ENCODE results near the gene ZDHHC11B. TPM values are rescaled to one million over a fixed set of nuclear protein-coding genes. Genes with fewer than 3 reads are reported as not detected.
"Not testable (repeated sequence)": the region's sequence is repeated elsewhere in the genome, so short reads cannot be mapped to it uniquely, and the experiment has no call there.

ZDHHC11B gene
- total RNA-seq, 1 donor: under 0.01 TPM

GRCh38 chr5:723865-724264, 60.7 kb downstream of the ZDHHC11B start:
- DNase-seq (ENCODE audit: low read depth); H3K4me3 ChIP-seq (ENCODE audit: low read depth, low read length): not testable (repeated sequence)

- DNase-seq (ENCODE audit: low read depth); H3K4me3 ChIP-seq (ENCODE audit: low read depth, low read length): not testable (repeated sequence)
Measured at GRCh38 chr5:723309-723708, 61.2 kb downstream of the ZDHHC11B start.

DNA sequence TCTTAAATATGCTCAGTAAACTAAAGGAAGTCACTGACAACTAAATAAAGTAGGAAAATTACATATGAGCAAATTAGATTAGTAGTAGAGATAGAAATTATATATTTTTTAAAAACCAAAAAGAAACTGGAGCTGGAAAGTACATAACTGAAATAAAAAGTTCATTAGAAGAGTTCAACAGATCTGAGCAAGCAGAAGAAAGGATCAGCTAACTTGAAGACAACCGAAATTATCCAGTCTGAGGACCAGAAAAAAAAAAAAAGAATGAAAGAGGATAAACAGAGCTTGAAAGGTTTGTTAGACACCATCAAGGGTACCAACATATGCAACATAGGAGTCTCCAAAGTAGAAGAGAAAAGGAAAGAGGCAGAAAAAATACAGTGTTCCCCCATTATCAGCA, 65.2 kb downstream of the ZDHHC11B start:
- DNase-seq (ENCODE audit: low read depth); H3K4me3 ChIP-seq (ENCODE audit: low read depth, low read length): not testable (repeated sequence)

DNA sequence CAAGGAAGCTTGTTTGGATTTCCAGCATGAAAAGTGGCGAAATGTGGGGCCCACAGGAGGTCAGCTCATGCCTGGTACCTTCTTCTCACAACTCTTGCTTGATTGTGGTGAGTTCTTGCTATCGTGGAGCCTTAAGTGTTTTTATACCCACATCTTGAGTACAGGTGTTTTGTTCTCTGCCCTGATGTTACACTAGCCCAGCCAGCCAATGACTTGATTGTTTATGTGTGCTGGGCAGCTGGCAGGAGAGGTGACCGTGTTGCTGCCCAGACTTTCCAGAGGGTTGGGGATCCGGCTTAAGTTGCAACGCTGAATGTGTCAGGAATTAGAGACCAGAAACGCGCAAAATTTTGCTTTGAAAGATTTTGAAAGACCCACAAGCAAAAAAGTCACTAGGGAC, 67.4 kb downstream of the ZDHHC11B start:
- no peak for DNase-seq (ENCODE audit: low read depth)
- H3K4me3 ChIP-seq (ENCODE audit: low read depth, low read length): no peak overlapping the region
- TF ChIP-seq, protein P1, sequence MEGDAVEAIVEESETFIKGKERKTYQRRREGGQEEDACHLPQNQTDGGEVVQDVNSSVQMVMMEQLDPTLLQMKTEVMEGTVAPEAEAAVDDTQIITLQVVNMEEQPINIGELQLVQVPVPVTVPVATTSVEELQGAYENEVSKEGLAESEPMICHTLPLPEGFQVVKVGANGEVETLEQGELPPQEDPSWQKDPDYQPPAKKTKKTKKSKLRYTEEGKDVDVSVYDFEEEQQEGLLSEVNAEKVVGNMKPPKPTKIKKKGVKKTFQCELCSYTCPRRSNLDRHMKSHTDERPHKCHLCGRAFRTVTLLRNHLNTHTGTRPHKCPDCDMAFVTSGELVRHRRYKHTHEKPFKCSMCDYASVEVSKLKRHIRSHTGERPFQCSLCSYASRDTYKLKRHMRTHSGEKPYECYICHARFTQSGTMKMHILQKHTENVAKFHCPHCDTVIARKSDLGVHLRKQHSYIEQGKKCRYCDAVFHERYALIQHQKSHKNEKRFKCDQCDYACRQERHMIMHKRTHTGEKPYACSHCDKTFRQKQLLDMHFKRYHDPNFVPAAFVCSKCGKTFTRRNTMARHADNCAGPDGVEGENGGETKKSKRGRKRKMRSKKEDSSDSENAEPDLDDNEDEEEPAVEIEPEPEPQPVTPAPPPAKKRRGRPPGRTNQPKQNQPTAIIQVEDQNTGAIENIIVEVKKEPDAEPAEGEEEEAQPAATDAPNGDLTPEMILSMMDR (IDR thresholded peaks at IDR 0.05; ENCODE audit: insufficient read depth, low read length): no peak

DNA sequence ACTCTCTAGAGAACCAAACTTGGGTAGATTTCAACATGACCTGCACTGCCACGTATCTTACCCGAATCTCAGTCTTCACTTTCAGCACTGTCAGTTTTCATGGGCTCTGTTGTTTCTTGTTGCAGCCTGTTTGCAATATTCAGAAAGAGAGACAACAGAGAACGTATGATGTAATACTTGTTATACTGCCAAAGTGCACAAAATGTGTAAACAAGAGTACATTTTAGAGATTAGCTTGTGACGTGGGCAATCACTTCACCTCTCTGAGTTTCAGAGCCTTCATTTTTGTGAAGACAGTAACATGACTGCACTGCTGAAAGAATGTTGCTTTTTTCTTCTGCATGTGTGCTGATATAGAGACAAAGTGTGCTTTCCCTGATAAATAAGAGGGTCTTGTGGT, 67.8 kb downstream of the ZDHHC11B start:
- DNase-seq (ENCODE audit: low read depth): peak; percentile 11
- not testable (repeated sequence) for H3K4me3 ChIP-seq (ENCODE audit: low read depth, low read length)

DNA sequence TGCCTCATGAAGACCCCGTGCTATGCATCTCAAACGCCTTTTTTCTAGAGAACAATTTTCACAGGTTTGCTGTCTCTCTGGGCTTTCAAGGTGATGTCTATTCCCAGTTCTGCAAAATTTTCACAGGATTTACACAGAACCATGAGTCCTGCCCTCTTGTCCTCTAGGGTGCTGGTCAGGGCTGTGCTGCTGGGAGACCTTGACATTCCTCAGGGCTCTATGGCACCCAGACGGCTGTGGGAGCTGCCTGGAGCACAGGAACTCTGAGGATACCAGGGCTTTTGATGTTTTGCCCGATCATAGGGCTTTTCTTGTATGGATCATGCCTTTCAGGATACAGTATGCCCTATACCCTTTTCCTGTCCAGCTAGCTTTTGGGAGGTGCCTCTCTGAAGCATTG, 68.9 kb downstream of the ZDHHC11B start:
- not testable (repeated sequence) for DNase-seq (ENCODE audit: low read depth); H3K4me3 ChIP-seq (ENCODE audit: low read depth, low read length)

- H3K4me3 ChIP-seq (ENCODE audit: low read depth, low read length); DNase-seq (ENCODE audit: low read depth): not testable (repeated sequence)
Measured at GRCh38 chr5:714215-715118, 70.1 kb downstream of the ZDHHC11B start.

GRCh38 chr5:713686-714085, 70.8 kb downstream of the ZDHHC11B start:
- not testable (repeated sequence) for H3K4me3 ChIP-seq (ENCODE audit: low read depth, low read length); DNase-seq (ENCODE audit: low read depth)

DNA sequence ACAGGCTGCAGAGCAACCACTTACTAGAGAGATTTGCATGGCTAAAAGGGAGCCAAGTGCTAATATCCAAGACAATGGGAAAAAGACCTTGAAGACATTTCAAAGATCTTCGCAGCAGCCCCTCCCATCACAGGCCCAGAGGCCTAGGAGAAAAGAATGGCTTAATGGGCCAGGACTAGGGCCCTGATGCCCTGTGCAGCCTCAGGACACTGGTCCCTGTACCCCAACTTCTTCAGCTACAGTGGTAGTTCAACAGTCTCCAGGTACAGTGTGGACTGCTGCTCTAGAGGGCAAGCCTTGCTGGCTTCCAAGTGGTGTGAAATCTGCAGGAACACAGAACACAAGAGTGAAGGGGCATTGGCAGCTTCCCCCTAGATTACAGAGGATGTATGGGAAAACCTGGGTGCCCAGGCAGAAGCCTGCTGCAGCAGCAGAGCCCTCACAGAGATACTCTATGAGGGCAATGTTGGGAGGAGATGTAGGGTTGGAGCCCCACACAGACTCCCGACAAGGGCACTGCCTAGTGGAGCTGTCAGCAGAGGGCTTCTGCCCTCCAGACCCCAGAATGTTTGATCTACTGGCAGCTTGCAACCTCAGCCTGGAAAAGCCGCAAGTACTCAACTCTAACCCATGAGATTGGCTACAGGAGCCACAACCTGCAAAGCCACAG, 75.5 kb downstream of the ZDHHC11B start:
- not testable (repeated sequence) for H3K4me3 ChIP-seq (ENCODE audit: low read depth, low read length); DNase-seq (ENCODE audit: low read depth)

DNA sequence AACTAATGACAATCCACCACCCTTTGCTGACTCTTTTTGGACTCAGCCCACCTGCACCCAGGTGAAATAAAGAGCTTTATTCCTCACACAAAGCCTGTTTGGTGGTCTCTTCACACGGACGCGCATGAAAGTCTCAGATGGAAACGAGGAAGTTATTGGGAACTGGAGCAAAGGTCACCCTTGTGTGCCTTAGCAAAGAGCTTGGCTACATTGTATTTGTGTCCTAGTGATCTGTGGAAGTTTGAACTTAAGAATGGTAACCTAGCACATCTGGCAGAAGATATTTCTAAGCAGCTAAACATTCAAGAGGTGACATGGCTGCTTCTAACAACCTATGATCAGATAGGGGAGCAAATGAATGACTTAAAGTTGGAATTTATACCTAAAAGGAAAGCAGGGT, 76.2 kb downstream of the ZDHHC11B start:
- DNase-seq (ENCODE audit: low read depth); H3K4me3 ChIP-seq (ENCODE audit: low read depth, low read length): not testable (repeated sequence)

DNA sequence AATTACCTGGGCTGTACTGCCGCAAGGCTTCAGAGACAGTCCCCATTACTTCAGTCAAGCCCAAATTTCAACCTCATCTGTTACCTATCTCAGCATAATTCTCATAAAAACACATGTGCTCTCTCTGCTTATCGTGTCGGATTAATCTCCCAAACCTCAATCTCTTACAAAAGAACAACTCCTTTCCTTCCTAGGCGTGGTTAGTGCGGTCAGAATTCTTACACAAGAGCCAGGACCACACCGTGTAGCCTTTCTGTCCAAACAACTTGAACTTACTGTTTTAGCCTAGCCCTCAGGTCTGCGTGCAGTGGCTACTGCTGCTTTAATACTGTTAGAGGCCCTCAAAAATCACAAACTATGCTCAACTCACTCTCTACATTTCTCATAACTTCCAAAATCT, 78.4 kb downstream of the ZDHHC11B start:
- not testable (repeated sequence) for H3K4me3 ChIP-seq (ENCODE audit: low read depth, low read length); DNase-seq (ENCODE audit: low read depth)

GRCh38 chr5:696753-697702, 87.5 kb downstream of the ZDHHC11B start:
- not testable (repeated sequence) for H3K4me3 ChIP-seq (ENCODE audit: low read depth, low read length); DNase-seq (ENCODE audit: low read depth)

GRCh38 chr5:696191-696590, 88.3 kb downstream of the ZDHHC11B start:
- not testable (repeated sequence) for H3K4me3 ChIP-seq (ENCODE audit: low read depth, low read length); DNase-seq (ENCODE audit: low read depth)

DNA sequence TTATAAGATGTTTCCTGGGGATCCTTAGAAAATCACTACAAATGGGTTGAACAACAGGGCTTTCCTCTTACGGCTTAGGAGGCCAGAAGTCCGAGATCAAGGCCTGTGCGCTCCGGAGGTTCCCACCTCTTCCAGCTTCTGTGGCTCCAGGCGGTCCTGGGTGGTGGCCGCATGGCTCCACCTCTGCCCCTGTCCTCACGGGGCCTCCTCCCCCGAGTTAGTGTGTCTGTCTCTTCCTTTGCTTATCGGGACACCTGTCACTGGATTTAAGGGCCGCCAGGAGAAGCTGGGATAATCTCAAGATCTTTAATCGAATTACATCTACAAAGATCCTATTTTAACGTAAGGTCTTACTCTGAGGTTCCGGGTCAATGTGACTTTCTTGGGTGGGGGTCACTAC, 89.1 kb downstream of the ZDHHC11B start:
- not testable (repeated sequence) for H3K4me3 ChIP-seq (ENCODE audit: low read depth, low read length); DNase-seq (ENCODE audit: low read depth)

DNA sequence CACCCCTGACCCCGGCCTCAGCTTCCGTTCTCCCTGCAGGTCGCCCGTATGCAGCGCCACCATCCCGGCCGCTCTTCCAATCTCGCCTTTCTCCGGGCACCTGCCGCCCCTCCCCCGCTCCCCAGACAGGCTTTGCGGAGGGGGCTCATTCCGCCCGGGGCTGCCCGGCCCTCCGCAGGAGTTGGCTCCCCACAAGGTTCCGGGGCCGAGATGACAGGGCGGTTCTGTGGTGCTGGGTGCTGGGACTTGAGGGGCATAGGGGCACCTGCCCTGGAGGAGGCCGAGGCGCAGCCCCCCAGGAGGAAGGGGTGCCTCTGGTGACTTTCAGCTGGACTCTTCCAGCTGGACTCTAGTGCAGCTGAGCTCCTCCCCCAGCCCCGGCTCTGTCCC, 90.5 kb downstream of the ZDHHC11B start:
- H3K4me3 ChIP-seq (ENCODE audit: low read depth, low read length); DNase-seq (ENCODE audit: low read depth): not testable (repeated sequence)

DNA sequence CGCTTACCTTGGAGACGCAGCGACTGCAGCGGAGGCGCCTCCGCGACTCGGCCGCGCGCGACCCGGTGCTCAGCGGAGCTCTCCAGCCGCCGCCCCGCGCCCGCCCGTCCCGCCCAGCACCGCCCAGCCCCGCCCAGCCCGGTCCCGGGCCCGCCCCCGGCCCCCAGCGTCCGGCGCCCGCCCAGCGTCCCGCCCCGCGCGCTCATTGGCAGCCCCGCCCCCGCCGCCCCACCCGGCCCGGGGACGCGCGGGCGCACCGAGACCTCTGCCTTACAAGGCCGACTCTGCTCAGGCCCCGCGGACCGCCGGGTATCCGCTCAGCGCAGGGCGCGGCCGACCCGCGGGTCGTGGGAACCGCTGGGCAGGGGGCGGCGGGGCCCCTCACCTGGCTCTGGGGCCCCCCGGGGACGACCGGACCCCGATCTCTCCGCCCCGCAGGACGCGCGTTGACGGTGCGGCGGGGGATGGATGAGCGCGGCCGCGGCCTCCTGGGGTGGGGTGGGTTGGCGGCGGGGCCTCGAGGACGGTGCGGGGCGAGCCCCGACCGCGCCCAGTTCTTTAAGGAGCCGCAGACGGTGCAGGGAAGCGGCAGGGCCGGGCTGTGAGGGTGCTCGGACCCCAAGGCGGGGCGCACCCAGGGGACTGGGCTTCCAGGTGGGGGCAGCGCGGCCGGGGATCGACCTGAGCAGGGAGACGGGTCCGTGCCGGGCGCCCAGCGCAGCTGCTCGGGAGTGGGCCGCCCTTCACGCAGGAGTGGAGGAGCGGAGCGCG, 91.1 kb downstream of the ZDHHC11B start, which contains the start of gene TPPP:
TPPP (minus strand) TSS at position 82 of the 771 bp plus-strand sequence. CDS start 15,292 bp downstream, outside the sequence.
- peak within 1 kb of the TSS; percentile 40 for H3K4me3 ChIP-seq (ENCODE audit: low read depth, low read length)
- DNase-seq (ENCODE audit: low read depth): peak; percentile 20
